ENCODE data around the gene LCP2. TPM values are rescaled to one million over a fixed set of nuclear protein-coding genes. Genes with fewer than 3 reads are reported as not detected.

Gene LCP2
- 10 to 100 TPM; 10.6 to 12.3 TPM for total RNA-seq
- long read RNA-seq, partial matches to known transcripts = 2 of 2 reads
- long read RNA-seq, other reads (novel, unspliced or antisense) = 0 of 2 reads

DNA sequence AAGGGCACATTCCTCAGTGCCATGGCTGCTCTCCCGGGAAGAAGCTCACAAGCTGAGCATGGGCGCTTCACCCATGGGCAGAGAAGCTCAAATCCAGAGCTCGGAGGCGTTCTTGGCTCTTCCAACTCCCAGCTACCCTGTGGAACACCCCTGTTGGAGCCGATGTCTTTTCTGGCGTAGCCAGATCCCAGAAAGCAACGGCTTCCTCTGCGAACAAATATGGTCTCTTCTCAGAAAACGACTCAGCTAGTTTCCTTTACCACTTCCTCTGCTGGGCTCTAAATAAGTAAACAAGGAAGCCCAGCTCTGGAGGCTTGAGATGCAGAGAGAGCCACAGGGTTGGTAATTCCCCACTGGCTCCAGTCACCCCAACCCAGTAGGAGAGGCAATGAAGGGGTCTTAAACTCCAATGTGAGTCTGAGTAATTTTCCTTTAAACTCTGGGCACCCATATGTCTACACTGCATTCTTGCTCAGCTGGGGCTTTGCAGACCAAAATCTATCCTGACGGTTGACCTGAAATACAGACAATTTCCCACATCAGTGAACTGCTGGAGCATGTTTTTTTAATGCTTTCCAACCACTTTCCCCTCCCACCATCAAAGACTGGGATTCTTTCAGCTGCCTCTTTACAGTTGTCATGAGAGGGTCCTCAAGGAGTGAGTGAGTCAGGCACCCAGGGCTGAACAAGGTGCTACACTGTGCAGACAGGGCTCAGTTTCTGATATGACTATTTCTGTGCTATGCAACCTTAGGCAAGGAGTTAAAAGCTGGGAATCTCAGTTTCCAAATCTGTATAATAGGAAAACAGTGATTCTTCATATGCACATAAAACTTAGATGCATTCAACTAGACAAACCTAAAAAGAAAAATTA lies at the start of gene LCP2:
LCP2 (minus strand) TSS at position 189 of the 874 bp plus-strand sequence; CDS start at position 23, 166 bp downstream.
- intact Hi-C loops (cut with DNase I) = no loop called here
- DNase-seq (no peak), ATAC-seq (peak; percentile 52 to 64)

DNA sequence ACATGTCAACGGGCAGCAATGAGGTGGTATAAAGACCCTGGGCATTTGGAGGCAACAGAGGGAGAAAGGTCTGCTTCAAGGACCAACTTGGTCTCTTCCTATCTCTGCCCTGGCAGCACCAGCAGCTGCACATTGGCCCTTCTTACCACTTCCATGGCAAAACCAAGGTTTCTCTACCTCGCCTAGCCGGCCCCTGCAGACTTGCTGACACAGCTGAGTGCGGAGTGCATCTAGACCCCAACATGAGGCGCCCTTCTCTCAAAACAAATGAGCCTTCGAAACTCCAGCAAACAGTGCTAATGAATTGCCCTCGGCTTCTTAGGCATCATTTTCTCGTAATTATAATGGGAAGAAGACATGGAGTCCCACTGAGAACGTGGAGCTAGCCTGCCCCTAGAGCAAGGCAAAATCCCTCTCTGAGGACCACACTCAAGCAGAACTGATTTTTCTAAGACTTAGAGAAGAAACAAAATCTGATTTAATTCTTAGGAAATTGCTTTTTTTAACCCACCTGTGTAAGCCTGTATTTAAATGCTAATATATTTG lies 49.5 kb upstream of the LCP2 start:
- intact Hi-C loops (cut with DNase I) = loop anchor here (5.0 to 10.0 kb wide), 2 partner anchors 80 to 82 kb away; no protein-coding TSS in a partner anchor
- ATAC-seq (no peak), DNase-seq (no peak)

- no peak for ATAC-seq
- intact Hi-C loops (cut with DNase I) = loop anchor here (5.0 to 10.0 kb wide), 2 partner anchors 79 to 81 kb away; no protein-coding TSS in a partner anchor
- DNase-seq = no peak
Measured at GRCh38 chr5:170345971-170346370, 48.4 kb upstream of the LCP2 start.

DNA sequence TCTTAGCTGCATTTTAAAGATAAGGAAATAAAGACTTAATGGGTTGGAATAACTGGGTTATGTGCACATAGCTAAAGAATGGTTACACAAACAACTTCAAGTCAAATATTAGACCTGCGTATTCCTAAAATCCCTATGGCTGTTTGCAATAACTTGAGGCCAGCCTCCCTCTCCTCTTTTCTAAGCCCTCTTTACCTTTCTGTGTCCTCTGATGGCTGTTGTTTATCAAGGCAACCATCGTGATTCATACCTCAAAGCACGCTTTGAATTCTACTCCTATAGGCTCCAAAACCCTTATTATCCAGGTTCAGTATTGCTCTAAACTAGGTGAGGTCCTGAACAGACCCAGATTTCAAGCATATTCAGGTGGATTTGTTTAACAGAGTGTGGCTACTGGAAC lies 45.6 kb upstream of the LCP2 start:
- ATAC-seq (no peak), DNase-seq (no peak)
- intact Hi-C loops (cut with DNase I) = loop anchor here in 1 of 2 donors (10.0 kb wide), 1 partner anchor 78 kb away; no protein-coding TSS in a partner anchor

DNA sequence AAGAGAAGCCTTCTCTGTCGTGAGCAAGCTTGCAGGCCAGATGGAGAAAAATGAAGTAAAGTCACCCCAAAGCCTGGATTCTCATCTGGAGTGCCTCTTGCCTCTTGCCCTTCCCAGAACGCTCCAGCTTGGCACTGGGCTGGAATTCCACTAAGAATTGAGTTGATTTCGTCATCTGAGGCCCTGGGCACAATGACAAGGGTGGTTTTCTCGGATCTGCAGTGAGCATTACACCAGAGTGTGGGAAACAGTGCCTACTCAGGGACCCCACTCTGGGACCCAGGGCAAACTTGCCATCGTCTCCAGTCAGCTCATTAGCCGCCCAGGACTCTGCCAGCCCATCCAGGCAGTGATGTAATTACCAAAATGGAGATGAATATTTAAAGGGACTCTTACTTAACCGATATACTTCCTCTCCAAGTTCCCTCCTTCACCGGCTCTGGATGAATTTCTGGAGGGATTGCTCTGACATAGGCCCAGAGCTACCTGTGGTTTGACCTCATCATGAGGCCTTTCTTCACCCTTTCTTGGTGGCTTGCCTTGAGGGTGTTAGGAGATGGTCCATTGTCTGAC lies 44.7 kb upstream of the LCP2 start:
- intact Hi-C loops (cut with DNase I) = loop anchor here in 1 of 2 donors (10.0 kb wide), 1 partner anchor 77 kb away; no protein-coding TSS in a partner anchor
- ATAC-seq (peak in 1 of 2 donors; percentile 29), DNase-seq (no peak)

DNA sequence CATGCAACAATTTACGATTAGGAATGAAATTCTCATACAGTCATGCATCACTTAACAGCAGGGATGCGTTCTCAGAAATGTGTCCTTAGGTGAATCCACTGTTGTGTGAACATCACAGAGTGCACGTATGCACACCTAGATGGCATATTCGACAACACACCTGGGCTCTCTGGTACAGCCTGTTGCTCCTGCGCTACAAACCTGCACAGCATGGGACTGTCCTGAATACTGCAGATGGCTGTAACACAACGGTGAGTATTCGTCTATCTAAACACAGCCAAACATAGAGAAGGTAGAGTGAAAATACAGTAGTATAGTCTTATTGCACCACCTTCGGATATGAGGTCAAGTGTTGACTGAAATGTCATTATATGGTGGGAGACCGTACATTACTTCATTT lies 44.0 kb upstream of the LCP2 start:
- intact Hi-C loops (cut with DNase I) = loop anchor here in 1 of 2 donors (10.0 kb wide), 1 partner anchor 77 kb away; no protein-coding TSS in a partner anchor
- ATAC-seq (no peak), DNase-seq (no peak)

DNA sequence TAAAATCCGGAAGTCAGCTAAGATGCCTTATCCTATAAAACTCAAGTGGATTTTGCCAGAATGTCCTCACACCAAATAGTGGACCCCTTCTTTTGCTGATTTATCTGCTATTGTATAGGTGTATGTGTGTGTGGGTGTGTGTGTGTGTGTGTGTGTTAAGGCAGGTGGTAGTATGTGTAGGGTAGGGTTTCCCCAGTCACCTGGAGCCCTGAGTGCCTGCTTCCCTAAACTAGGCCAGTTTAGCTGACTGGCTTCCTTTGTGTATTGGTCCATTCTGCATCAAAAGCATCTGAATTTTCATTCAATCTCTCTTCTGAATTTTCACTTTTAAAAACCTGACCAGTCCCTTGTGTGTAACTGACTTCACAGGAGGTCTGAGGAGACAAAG lies 42.2 kb upstream of the LCP2 start:
- DNase-seq = no peak
- ATAC-seq = no peak
- intact Hi-C loops (cut with DNase I) = loop anchor here in 1 of 2 donors (10.0 kb wide), 1 partner anchor 75 kb away; no protein-coding TSS in a partner anchor

GRCh38 chr5:170338933-170339779 lies 41.6 kb upstream of the LCP2 start:
- ATAC-seq (peak in 1 of 2 donors; percentile 52), DNase-seq (no peak)
- intact Hi-C loops (cut with DNase I) = no loop called here

- intact Hi-C loops (cut with DNase I) = no loop called here
- no peak for DNase-seq
- no peak for ATAC-seq
Measured at GRCh38 chr5:170338291-170338690, 40.7 kb upstream of the LCP2 start.

DNA sequence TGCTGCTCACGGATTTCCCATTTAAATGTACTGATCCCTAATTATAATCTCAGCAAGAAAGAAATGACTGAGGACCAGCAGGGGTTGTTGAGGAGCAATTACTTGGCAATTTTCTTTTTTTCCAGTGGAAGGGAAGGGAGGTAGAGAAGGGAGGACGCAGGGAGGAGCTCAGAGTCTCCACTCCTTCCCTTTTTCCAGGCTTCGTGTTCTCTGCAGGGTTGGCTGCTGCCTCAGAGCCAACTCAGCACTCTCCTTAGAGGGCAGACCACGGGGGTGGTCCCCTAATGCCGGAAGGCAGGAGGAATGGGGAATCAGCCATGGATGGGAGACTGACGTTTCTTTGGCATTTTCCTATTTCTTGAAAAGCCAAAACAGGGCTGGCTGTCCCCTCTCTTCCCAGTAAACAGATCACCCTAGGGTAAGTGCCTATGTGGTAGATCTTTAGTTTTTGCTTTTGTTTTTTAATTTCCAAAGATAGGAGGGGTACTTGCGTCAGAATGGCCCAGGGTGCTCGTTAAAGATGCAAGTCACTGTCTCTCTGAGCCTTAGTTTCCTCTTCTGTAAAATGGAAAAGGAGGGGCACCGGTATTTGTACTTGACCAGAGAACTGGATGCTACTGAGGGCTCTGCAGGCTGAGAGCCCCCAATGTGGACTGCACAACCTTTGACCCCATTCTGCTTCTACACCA lies 39.6 kb upstream of the LCP2 start:
- ATAC-seq (peak; percentile 37 to 54), DNase-seq (no peak)
- intact Hi-C loops (cut with DNase I) = no loop called here

GRCh38 chr5:170336065-170336464 lies 38.5 kb upstream of the LCP2 start:
- intact Hi-C loops (cut with DNase I) = no loop called here
- DNase-seq = no peak
- no peak for ATAC-seq

DNA sequence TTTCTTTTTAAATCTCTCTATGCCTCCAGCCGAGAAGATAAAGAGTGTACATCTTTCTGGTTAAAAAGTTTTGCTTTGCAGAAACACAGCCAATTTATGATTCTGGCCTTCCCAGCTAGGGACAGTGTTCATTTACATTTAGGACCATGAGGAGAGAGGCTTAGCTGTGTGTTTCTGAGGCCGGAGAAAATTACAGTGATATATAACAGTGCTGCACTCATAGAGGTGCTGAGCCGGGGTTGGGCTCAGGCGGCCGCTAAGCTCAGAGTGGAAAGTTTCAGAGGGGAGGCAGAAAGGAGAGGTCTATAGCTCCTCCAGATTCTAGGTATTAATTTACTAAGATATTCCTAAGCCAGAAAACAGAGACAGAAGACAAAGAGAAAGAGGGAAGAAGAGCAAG lies 37.0 kb upstream of the LCP2 start:
- no peak for ATAC-seq
- intact Hi-C loops (cut with DNase I) = no loop called here

GRCh38 chr5:170333161-170333910 lies 35.8 kb upstream of the LCP2 start:
- peak in 1 of 2 donors; percentile 12 for ATAC-seq
- intact Hi-C loops (cut with DNase I) = no loop called here
- DNase-seq = no peak

More for the DNA sequence above, 37.0 kb upstream of the LCP2 start:
- no peak for DNase-seq

DNA sequence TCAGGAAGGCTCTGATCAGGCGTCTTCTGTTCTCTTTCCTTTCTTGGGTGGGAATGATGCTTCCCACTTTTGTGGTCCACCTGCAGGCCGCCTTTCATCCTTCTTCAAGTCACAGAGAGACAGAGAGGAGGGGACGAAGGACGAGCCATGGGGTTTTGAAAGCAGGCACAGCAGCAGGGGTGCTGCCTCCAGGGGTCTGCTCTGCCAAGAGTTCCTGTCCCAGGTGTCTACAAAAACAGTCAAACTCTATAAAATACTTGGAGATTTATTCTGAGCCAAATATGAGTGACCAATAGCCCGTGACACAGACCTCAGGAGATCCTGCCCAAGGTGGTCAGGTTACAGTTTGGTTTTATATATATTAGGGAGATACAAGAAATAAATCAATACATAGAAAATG lies 34.5 kb upstream of the LCP2 start:
- intact Hi-C loops (cut with DNase I) = no loop called here
- no peak for DNase-seq
- ATAC-seq = no peak

- ATAC-seq = peak; percentile 4 to 13
- intact Hi-C loops (cut with DNase I) = no loop called here
- DNase-seq = no peak
Measured at GRCh38 chr5:170330568-170331054, 33.0 kb upstream of the LCP2 start.

DNA sequence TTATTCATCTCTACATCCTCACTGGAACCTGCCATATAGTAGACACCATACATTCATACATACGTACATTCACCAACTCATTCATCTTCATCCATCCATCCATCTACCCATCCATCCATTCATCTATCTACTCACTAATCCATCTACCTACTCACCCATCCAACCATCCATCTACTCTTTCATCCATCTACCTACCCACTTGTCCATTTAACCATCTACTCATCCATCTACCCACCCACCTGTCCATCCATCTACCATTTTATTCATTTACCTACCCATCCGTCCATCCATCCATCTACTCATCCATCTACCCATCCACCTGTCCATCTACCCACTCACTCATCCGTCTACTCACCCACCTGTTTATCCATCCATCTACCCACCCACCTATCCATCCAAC lies 31.9 kb upstream of the LCP2 start:
- intact Hi-C loops (cut with DNase I) = no loop called here
- no peak for ATAC-seq
- no peak for DNase-seq

DNA sequence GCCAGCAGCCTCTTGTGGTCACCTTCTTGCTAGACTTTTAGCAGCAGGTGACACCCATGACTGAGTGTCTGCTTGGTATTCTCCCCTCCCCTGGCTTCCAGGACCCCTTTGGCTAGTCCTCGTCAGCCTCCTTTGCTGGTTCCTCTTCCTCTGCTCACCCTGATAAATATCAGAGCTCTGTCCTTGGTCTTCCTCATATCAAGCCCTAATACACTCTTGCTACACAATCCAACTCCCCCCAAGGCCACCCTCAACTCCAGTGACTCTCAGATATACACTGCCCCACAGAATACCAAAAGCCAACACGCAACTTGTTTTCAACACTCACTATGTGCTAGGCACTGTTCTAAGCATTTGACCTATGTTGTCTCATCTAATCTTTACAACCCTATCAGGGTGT lies 30.3 kb upstream of the LCP2 start:
- intact Hi-C loops (cut with DNase I) = no loop called here
- ATAC-seq (no peak), DNase-seq (no peak)

- DNase-seq (no peak), ATAC-seq (no peak)
- intact Hi-C loops (cut with DNase I) = no loop called here
Measured at GRCh38 chr5:170327168-170327567, 29.6 kb upstream of the LCP2 start.
